COR-L47 (cell line): ENCODE data around the gene SFPQ.
"Not testable (repeated sequence)": the region's sequence is repeated elsewhere in the genome, so short reads cannot be mapped to it uniquely, and the experiment has no call there.

ENCODE experiments used
- DNase-seq: peaks from one replicate; lab custom pipeline; 2025; lab: John Stamatoyannopoulos, UW

SFPQ gene

DNA sequence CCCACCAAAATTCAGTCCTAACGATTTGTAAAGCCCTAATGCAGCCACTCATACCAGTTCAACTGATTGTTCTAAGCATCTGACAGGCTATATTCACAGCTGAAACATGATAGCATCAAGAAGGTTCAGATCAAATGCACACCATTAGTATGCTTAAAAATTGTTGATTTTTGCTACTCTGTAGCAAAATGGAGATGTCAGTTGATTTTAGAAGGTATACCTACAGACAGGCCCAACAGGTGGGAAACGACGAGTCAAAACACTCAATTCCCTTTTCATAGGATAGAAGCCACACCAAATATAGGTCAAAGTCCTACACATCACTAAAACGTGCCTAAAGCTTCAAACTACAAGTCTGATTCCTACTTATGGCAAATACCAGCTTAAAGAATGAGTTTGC lies 6.7 kb downstream of the SFPQ start:
- no peak for DNase-seq

- DNase-seq: no peak
Measured at GRCh38 chr1:35185200-35185599, 7.7 kb downstream of the SFPQ start.

GRCh38 chr1:35184495-35185199 lies 8.3 kb downstream of the SFPQ start:
- DNase-seq: no peak

DNA sequence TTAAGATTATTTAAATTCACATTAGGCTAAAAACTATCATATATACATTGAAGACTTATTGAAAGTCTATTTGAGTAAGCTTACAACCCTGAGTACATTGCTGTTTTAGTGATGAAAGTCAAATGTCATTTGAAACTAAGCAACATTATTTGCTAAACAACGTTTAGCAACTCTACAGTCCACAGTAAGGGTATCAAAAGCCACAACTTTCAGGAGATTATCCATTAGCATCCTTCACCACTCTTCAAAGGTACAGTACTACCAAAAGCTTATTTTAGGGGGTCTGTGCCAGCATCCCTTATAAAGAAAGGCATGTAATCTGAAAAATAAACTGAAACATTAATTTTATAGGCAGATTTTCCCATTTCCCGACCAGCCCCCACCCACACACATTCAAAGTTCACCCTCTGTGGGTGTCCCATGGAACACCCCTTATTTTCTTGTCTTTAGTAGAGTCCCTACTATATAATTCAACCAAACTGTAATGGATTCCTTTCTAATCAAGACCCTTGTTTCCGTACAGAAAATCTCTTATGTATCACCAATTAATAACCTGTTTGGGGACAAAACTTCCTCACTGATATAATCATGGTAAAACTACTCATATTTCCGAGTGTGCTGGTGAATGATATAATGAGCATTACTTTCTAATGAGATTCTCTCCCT lies 11.0 kb downstream of the SFPQ start:
- DNase-seq: no peak

DNA sequence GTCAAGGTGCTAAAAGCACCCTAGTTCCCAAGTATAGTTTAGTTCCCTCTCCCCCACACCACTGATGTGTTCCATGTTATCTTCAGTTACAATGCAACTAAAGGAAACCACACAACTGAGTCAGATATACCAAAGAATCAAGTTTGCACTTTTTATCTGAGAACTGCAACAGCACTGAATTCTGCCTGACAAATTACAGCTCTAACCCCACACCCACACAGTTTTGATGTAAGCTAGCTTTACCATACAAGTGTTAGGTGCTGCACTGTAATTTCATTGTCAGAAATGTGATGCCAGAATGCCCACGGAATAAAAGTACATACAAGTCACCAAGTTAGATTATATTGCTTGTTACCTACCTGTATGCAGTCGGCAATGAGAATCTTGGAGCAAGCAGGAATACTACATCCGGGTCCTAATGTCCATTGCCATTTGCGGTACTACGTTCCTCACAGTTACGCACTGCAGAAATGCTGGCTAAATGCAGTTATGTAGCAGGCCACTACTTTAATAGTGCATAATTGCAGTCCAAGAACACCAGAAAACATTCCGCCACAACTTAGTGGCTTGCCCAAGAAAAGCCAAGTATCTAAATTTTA lies 12.1 kb downstream of the SFPQ start:
- no peak for DNase-seq

- DNase-seq: no peak
Measured at GRCh38 chr1:35179908-35180307, 13.0 kb downstream of the SFPQ start.

DNA sequence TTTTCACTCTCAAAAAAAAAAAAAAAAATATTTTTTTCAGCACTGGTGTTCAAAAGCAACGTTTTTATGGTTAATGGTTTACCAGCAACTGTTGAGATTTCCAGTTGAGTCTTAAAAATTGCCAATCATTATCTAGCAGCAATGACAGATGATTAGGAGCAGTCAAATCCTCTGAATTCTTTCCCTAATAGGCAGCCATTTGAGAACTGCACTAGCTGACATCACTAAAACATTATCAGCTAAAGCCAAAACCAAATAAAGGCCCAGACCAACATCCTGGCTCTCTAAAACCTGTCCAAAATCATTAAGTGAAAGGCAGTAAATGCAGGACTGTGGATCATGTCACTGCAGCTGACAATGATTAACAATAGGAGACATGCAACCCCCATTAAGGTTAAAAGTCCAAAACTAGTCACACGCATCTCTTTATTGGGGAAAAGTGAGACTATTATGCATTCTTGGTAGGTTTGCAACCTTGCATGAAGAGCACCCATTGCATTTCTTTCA lies 14.0 kb downstream of the SFPQ start:
- DNase-seq: no peak

DNA sequence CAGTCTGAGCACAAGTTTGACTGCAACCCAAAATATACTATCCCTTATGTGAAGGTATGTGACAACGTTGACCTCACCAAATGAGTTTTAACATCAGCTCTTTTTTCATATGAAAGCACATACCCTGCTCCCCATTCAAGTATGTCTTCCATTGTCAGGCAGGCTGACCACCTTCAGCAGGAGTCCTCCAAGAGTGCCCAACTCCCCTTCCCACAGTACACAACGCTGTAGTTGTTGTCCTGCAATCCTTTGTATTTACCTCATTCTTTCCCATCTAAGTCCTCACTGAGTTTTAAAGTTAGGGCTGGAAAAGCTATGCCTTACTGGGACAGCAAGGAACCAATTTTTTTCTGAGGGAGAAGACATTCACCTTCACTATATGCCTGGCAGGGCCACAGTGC lies 14.7 kb downstream of the SFPQ start:
- no peak for DNase-seq

GRCh38 chr1:35177237-35177786 lies 15.6 kb downstream of the SFPQ start:
- DNase-seq: no peak

- DNase-seq: no peak
Measured at GRCh38 chr1:35175602-35176001, 17.3 kb downstream of the SFPQ start.

DNA sequence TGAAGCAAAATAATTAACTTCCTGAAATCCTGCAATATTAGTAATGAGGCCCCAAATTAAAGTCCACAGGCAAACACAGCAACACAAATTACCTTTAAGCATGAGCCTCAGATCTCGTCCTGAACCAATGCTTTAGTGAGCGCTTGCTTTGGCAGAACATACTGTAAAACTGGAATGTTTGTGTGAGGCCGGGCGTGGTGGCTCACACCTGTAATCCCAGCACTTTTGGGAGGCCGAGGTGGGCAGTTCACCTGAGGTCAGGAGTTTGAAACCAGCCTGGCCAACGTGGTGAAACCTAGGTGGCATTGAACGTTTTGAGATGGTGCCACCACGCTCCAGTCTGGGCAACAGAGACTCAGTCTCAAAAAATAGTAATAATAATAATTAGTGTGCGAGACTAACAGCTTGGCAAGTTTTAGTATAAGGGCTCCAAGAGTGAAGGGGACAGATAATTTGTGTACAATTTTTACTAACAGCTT lies 17.8 kb downstream of the SFPQ start:
- DNase-seq: no peak

GRCh38 chr1:35173909-35174540 lies 18.9 kb downstream of the SFPQ start:
- DNase-seq: no peak

- DNase-seq: no peak
Measured at GRCh38 chr1:35173491-35173890, 19.5 kb downstream of the SFPQ start.

DNA sequence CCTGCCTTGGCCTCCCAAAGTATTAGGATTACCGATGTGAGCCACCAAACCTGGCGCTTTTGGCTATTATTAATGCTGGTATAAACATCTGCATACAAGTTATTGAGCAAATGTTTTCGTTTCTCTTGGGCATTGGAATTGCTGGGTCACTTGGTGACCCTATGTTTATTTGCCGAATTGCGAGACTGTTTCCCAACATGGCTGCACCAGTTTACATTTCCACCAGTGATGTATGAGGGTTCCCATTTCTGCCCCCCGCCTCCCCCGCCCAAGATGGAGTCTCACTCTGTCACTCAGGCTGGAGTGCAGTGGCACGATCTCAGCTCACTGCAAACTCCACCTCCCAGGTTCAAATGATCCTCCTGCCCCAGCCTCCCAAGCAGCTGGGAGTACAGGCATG lies 20.9 kb downstream of the SFPQ start:
- DNase-seq: no peak

- no peak for DNase-seq
Measured at GRCh38 chr1:35171579-35171978, 21.4 kb downstream of the SFPQ start.

DNA sequence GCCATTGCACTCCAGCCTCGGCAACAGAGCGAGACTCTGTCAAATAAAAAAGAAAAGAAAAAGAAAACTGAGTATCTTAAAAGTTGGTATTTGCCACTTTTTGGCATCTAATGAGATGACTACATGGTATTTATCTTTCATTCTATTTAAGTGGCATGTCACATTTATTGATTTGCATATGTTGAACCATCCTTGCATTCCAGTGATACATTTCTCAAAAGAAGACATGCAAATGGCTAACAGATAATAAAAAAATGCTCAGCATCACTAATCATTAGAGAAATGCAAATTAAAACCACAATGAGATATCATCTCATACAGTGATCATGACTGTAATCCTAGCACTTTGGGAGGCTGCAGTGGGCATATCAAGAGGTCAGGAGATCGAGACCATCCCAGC lies 28.1 kb downstream of the SFPQ start:
- DNase-seq: no peak

DNA sequence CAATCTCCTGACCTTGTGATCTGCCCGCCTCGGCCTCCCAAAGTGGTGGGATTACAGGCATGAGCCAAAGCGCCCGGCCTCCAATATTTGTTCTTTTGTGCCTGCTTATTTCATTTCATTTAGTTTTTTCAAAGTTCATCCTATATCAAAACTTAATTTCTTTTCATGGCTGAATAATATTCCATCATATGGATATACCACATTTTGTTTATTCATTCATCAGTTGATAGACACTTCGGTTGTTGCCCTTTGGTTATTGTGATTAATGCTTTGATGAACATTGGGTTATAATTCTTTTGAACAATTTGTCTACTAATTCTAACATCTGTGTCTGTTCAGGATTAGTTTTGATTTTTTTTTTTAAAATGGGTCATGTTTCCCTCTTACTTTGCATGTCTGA lies 41.7 kb downstream of the SFPQ start:
- DNase-seq: no peak

DNA sequence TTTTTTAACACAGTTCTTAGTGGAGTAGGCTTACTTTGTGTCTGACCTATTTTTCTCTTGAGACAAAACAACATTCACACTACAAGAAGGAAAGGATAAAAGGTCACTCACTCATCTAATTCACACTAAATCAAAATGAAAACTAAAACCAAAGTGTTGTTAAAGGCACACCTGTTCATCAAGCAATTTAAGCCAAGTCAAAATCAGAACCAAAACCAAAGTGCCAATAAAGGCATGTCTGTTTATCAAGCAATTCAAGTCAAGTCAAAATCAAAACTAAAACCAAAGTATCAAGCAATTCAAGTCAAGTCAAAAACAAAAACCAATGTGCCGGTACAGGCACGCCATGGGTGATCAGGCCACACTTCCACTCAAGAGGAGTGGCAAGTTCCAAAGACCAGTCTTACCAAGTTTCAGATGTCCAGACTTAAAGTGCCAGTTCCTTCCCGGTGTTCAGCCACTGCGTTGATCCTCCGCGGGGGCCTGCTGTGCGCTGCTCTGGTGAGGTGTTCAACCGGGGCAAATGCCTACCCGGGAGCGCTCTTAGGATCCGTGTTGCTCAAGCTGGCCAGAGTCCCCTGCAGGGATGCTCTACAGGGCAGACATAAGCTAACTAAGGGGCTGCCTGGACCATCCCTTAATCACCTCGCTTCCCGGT lies 46.9 kb downstream of the SFPQ start:
- DNase-seq: not testable (repeated sequence)

GRCh38 chr1:35143737-35144508 lies 49.0 kb downstream of the SFPQ start:
- no peak for DNase-seq

- not testable (repeated sequence) for DNase-seq
Measured at GRCh38 chr1:35142728-35143127, 50.2 kb downstream of the SFPQ start.

DNA sequence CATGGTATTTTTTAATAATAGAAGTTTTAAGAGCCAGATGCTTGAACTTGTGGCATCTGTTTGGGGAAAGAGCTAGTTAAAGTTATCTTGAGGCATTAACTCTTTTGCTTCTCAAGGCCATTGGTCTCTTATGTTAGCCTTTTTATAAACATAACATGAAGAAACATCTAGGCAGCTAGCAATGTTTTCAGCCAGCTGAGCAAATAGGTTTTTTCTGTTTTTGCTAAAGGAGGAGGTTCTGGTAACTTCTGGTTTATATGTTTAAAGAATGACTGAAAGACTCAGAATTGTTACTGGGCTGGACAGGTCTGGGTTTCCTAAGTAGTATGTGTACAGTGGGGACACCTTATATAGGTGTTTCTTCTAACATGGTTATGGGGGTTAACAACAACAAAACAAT lies 50.7 kb downstream of the SFPQ start:
- DNase-seq: not testable (repeated sequence)
